Calu3 (cell line): Measurements from ENCODE around the gene SMYD5. TPM values are rescaled to one million over a fixed set of nuclear protein-coding genes. Genes with fewer than 3 reads are reported as not detected.
"Not testable (repeated sequence)": the region's sequence is repeated elsewhere in the genome, so short reads cannot be mapped to it uniquely, and the experiment has no call there.

ENCODE experiments used
- BruUV-seq: library from RNA; stranded (reverse); fragments of 400-500 nt; replicated peaks from 2 replicates; lab custom pipeline; 2021; lab: Mats Ljungman, UMichigan
- CTCF ChIA-PET: fragments of 300-600 bp; sonication (Branson Sonifier 250); formaldehyde crosslinking; loops from one replicate; lab custom pipeline; 2022; ENCODE audit warnings: antibody characterized with exemption; lab: Charles Lee
- DNase-seq: peaks from one replicate; pipeline ENCODE4 v3.0.0; 2022
- H3K27ac Mint-ChIP-seq: one replicate; pipeline ENCODE4 v1.8.0; 2022; ENCODE audit warnings: mixed read lengths; ENCODE audit not compliant: unreplicated experiment
- H3K27me3 Mint-ChIP-seq: one replicate; pipeline ENCODE4 v1.8.0; 2022; ENCODE audit warnings: mixed read lengths; ENCODE audit not compliant: unreplicated experiment
- H3K36me3 Mint-ChIP-seq: one replicate; pipeline ENCODE4 v1.8.0; 2022; ENCODE audit warnings: mild to moderate bottlenecking, moderate library complexity, mixed read lengths; ENCODE audit not compliant: insufficient read depth, unreplicated experiment
- H3K4me1 Mint-ChIP-seq: one replicate; pipeline ENCODE4 v1.8.0; 2022; ENCODE audit warnings: mild to moderate bottlenecking, low read depth, mixed read lengths; ENCODE audit not compliant: unreplicated experiment
- H3K4me3 Mint-ChIP-seq: one replicate; pipeline ENCODE4 v1.8.0; 2022; ENCODE audit warnings: mild to moderate bottlenecking, low read depth, moderate library complexity, mixed read lengths; ENCODE audit not compliant: unreplicated experiment
- H3K9me3 Mint-ChIP-seq: one replicate; pipeline ENCODE4 v1.8.0; 2022; ENCODE audit warnings: low read depth, mixed read lengths; ENCODE audit not compliant: unreplicated experiment
- intact Hi-C: fragments of 100-400 bp; cut with micrococcal nuclease; formaldehyde crosslinking; loops from one replicate; pipeline ENCODE4 v1.10.0; 2022; ENCODE audit not compliant: unreplicated experiment
- total RNA-seq: library from RNA; stranded (reverse); gene quantifications from 2 replicates; pipeline ENCODE4 v1.2.3, GENCODE V29; 2022
- TF ChIP-seq, protein P1 (sequence below): fragments of 200-600 bp; IDR thresholded peaks from one replicate; pipeline ENCODE4 v1.8.0; 2022; ENCODE audit warnings: antibody characterized with exemption; ENCODE audit not compliant: unreplicated experiment

Gene SMYD5
- total RNA-seq, 1 experiment from 2014 or later = 32.1 TPM

DNA sequence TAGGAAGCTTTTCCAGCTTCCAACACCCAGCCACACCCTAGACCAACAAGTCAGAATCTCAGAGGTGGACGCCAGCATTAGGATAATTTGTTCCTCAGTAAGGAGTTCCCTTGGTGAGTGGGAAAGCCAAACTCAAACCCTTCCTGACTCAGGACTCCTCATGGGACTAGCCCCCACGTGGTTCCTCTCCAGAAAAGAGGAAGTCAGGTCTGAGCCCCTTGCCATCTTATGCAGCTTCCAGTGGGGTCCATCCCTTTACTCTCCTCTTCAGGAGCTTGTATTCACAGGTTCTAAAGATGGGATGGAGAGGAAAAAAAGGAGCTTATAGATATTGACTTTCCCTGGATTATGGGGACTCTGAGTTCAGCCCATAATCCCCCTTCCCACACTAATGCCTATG is 26.5 kb upstream of the SMYD5 start:
- H3K4me1 Mint-ChIP-seq = peaks cover 6% of the 10 kb centered on the region
- no peak overlapping the region for H3K4me3 Mint-ChIP-seq
- no peak for DNase-seq
- intact Hi-C loops = no loop called here
- TF ChIP-seq, protein P1, sequence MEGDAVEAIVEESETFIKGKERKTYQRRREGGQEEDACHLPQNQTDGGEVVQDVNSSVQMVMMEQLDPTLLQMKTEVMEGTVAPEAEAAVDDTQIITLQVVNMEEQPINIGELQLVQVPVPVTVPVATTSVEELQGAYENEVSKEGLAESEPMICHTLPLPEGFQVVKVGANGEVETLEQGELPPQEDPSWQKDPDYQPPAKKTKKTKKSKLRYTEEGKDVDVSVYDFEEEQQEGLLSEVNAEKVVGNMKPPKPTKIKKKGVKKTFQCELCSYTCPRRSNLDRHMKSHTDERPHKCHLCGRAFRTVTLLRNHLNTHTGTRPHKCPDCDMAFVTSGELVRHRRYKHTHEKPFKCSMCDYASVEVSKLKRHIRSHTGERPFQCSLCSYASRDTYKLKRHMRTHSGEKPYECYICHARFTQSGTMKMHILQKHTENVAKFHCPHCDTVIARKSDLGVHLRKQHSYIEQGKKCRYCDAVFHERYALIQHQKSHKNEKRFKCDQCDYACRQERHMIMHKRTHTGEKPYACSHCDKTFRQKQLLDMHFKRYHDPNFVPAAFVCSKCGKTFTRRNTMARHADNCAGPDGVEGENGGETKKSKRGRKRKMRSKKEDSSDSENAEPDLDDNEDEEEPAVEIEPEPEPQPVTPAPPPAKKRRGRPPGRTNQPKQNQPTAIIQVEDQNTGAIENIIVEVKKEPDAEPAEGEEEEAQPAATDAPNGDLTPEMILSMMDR = no peak
- H3K9me3 Mint-ChIP-seq = no peaks in the 10 kb centered on the region
- no TSS peak for BruUV-seq
- peaks cover 98% of the 10 kb centered on the region for H3K27me3 Mint-ChIP-seq
- no peaks in the 10 kb centered on the region for H3K36me3 Mint-ChIP-seq
- no peak overlapping the region for H3K27ac Mint-ChIP-seq
- CTCF ChIA-PET = interaction anchor here (1.0 kb wide), 1 partner anchor 10 kb away, joined by 7 read pairs; no protein-coding TSS in a partner anchor

DNA sequence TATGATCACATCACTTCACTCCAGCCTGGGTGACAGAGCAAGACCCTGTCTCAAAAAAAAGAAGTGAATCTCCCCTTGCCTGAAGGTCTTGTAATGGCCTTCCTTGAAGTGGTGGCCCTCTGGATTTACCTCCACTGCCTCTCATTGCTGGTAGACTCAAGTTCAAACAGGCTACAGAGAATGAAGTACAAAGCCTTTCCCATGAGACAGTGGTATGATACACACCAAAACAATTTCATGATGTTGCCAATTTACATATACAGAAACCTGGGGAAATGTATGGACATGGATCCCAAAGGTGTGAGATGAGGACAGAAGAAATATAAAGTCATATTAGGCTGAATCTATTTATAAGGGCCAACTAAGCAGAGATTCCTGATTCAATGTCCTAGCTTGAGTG is 16.5 kb upstream of the SMYD5 start:
- Mint-ChIP-seq H3K4me3 (no peak overlapping the region), H3K9me3 (no peaks in the 10 kb centered on the region), H3K27me3 (peaks cover 48% of the 10 kb centered on the region), H3K36me3 (no peaks in the 10 kb centered on the region), H3K4me1 (no peaks in the 10 kb centered on the region), H3K27ac (no peak overlapping the region)
- intact Hi-C loops = no loop called here
- DNase-seq = no peak
- TF ChIP-seq, protein P1 = no peak
- CTCF ChIA-PET = no interaction called here
- BruUV-seq = no TSS peak

DNA sequence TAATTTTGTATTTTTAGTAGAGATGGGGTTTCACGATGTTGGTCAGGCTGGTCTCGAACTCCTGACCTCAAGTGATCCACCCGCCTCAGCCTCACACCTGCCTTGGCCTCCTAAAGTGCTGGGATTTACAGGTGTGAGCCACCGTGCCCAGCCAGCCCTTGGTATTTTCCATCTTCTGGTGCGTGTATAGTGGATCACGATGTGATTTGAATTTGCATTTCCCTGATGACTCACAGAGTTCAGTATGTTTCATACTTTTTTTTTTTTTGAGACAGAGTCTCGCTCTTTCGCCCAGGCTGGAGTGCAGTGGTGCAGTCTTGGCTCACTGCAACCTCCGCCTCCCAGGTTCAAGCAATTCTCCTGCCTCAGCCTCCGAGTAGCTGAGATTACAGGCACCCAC is 13.8 kb upstream of the SMYD5 start:
- H3K4me3 Mint-ChIP-seq, H3K9me3 Mint-ChIP-seq, H3K27ac Mint-ChIP-seq, DNase-seq, H3K4me1 Mint-ChIP-seq, intact Hi-C loops, H3K36me3 Mint-ChIP-seq, BruUV-seq: not testable (repeated sequence)
- CTCF ChIA-PET = interaction anchor here (0.7 kb wide), 1 partner anchor 544 kb away, joined by 3 read pairs; no protein-coding TSS in a partner anchor
- H3K27me3 Mint-ChIP-seq = peaks cover 63% of the 10 kb centered on the region

DNA sequence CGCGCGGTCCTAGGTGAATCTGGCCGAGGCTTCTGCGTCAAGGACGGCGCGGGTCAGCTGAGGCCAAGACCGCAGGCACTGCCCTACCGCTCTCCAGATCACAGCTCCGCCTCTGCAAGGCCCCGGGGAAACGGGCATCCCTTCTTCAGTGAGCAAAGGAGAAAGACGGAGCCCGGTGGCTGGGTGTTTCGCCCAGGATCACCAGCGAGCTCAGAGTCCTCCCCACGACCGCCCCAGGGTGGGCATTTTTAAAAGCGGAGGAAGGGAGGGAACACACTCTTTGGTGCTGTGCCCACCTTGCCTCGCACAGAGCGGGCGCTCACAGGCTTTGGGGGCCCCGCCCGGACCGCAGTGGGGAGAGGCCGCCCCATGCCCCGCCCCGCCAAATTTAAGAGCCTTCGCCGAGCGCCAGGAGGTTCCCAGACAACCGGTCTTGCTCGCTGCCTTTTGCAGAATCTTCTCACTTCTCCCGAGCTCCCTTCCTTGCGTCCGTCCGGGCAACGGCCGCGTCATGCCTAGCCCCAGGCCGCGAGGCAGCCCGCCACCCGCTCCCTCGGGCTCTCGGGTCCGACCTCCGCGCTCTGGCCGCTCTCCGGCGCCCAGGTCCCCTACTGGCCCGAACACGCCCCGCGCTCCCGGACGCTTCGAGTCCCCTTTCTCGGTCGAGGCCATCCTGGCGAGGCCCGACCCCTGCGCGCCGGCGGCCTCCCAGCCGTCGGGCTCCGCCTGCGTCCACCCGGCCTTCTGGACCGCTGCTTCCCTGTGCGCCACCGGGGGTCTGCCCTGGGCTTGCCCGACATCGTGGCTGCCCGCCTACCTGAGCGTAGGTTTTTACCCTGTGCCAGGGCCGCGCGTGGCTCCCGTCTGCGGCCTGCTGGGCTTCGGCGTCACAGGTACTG is 11.6 kb upstream of the SMYD5 start, which contains the start of gene NOTO:
NOTO (plus strand) TSS at position 419 of the 899 bp plus-strand sequence; CDS start at position 512, 93 bp downstream.
- no peaks in the 10 kb centered on the region for H3K9me3 Mint-ChIP-seq
- no TSS peak for BruUV-seq
- no peaks in the 10 kb centered on the region for H3K4me1 Mint-ChIP-seq
- no peaks in the 10 kb centered on the region for H3K36me3 Mint-ChIP-seq
- peak within 1 kb of the TSS; percentile 56 for H3K4me3 Mint-ChIP-seq
- H3K27ac Mint-ChIP-seq = no peak within 1 kb of the TSS
- DNase-seq = peak; percentile 32
- intact Hi-C loops = no loop called here
- H3K27me3 Mint-ChIP-seq = peaks cover 59% of the 10 kb centered on the region
- CTCF ChIA-PET = interaction anchor here (0.9 kb wide), 1 partner anchor 10 kb away, joined by 3 read pairs; no protein-coding TSS in a partner anchor
- TF ChIP-seq, protein P1 = no peak
